OCI-LY3 (cell line): ENCODE measurements around the gene CLTC.

Experiments used
- EZH2phosphoT487 ChIP-seq: fragments of 200-600 bp; shearing (Covaris generic); IDR thresholded peaks from 2 replicates; pipeline ENCODE4 v1.6.1; 2018; ENCODE audit warnings: antibody characterized with exemption, mixed run types, low read depth
- TF ChIP-seq, protein P1 (sequence below): fragments of 200-600, 300-600 bp; sonication (generic); IDR thresholded peaks from 2 replicates; pipeline ENCODE4 v1.5.1; 2014; ENCODE audit warnings: antibody characterized with exemption, low read length, low read depth

DNA sequence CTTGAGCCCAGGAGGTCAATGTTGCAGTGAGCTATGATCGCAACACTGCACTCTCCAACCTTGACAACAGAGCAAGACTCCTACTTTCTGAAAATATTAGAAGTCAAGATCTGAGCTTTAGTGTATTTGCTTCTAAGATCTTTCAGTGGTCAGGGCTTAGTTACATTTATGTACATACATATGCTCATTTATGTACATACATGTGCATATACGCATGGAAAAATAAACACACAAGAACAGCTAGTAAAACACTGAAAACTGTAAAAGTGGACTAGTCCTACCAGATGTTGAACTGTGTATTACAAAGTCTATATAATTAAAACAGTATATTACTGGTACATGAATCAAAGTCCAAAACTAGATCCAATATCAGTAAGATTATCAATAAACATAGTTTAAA, 59.2 kb downstream of the CLTC start:
- TF ChIP-seq, protein P1, sequence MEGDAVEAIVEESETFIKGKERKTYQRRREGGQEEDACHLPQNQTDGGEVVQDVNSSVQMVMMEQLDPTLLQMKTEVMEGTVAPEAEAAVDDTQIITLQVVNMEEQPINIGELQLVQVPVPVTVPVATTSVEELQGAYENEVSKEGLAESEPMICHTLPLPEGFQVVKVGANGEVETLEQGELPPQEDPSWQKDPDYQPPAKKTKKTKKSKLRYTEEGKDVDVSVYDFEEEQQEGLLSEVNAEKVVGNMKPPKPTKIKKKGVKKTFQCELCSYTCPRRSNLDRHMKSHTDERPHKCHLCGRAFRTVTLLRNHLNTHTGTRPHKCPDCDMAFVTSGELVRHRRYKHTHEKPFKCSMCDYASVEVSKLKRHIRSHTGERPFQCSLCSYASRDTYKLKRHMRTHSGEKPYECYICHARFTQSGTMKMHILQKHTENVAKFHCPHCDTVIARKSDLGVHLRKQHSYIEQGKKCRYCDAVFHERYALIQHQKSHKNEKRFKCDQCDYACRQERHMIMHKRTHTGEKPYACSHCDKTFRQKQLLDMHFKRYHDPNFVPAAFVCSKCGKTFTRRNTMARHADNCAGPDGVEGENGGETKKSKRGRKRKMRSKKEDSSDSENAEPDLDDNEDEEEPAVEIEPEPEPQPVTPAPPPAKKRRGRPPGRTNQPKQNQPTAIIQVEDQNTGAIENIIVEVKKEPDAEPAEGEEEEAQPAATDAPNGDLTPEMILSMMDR: no peak
- no peak for TF ChIP-seq EZH2phosphoT487
